Activated CD4-positive, alpha-beta T cell treated with anti-CD3 and anti-CD28 coated beads, Interleukin-2, amount 10 ng/mL, durations not matched to agents 7 days and 5 days (primary cell): ENCODE results near the gene E2F7. TPM values are rescaled to one million over a fixed set of nuclear protein-coding genes. Genes with fewer than 3 reads are reported as not detected.

ENCODE experiments used
- total RNA-seq, 2 experiments: library from RNA; stranded (reverse); gene quantifications; one replicate each; pipeline ENCODE4 v1.2.3, GENCODE V29; 2021

The E2F7 gene
- total RNA-seq, 2 experiments from 2014 or later = 29.4 to 32.6 TPM

Other genes starting within 250 kb of the E2F7 start
- gene CSRP2, start 186.6 kb downstream of the E2F7 start, total RNA-seq = under 1 TPM in 1 of 2 experiments, not detected in 1; 0.22 TPM